ENCODE measurements around the gene RTP3. TPM values are rescaled to one million over a fixed set of nuclear protein-coding genes. Genes with fewer than 3 reads are reported as not detected.

The RTP3 gene
- total RNA-seq, 1 donor from 2014 or later = not detected

DNA sequence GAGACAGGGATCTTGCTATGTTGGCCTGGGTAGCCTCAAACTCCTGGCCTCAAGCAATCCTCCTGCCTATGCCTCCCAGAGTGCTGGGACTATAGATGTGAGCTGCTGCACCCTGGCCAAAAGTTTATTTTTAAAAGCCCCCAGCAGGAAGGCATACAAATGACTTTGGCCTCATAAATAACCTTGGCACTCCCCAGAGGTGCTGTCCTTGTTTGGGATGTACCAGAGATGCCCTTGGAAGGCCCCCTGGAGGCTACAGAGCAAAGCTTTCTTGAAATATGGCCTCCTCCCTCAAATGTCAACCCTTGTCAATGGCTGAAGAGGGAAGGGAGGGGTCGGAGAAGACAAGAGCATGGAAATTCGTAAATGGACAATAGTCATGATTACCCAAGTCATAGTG is 14.0 kb upstream of the RTP3 start:
- DNase-seq (ENCODE audit: extremely low spot score, unreplicated experiment) = no peak
- TF ChIP-seq, protein P1, sequence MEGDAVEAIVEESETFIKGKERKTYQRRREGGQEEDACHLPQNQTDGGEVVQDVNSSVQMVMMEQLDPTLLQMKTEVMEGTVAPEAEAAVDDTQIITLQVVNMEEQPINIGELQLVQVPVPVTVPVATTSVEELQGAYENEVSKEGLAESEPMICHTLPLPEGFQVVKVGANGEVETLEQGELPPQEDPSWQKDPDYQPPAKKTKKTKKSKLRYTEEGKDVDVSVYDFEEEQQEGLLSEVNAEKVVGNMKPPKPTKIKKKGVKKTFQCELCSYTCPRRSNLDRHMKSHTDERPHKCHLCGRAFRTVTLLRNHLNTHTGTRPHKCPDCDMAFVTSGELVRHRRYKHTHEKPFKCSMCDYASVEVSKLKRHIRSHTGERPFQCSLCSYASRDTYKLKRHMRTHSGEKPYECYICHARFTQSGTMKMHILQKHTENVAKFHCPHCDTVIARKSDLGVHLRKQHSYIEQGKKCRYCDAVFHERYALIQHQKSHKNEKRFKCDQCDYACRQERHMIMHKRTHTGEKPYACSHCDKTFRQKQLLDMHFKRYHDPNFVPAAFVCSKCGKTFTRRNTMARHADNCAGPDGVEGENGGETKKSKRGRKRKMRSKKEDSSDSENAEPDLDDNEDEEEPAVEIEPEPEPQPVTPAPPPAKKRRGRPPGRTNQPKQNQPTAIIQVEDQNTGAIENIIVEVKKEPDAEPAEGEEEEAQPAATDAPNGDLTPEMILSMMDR (conservative IDR thresholded peaks at IDR 0.05) = no peak
- H3K9me3 Mint-ChIP-seq = no peaks in the 10 kb centered on the region
- H3K36me3 Mint-ChIP-seq = no peaks in the 10 kb centered on the region
- H3K27me3 Mint-ChIP-seq = peaks cover 18% of the 10 kb centered on the region
- H3K27ac Mint-ChIP-seq = no peak overlapping the region
- peaks cover 5% of the 10 kb centered on the region for H3K4me1 Mint-ChIP-seq (ENCODE audit: unreplicated experiment)
- no peak overlapping the region for H3K4me3 Mint-ChIP-seq

DNA sequence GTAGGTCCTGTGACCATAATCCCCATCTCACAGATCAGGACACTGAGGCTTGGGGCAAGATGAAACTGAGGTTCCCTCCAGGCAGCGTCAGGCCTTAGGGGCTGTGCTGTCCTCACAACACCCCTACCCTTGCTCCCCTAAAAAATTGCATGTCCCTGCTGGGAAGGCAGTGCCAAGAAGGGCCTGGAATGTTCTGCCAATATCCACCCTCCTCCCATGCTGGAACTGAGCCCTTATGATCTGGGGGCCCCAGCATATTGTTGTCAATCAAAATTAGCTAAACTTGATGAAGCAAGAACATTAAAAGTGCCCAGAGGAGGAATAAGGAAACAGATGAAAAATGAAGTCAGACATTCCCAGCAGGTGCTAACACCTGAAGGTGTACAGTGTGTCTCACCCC is 13.4 kb upstream of the RTP3 start:
- Mint-ChIP-seq H3K4me3 (no peak overlapping the region), H3K27me3 (peaks cover 13% of the 10 kb centered on the region), H3K4me1 (ENCODE audit: unreplicated experiment) (peaks cover 5% of the 10 kb centered on the region), H3K9me3 (no peaks in the 10 kb centered on the region), H3K27ac (no peak overlapping the region), H3K36me3 (no peaks in the 10 kb centered on the region)
- TF ChIP-seq, protein P1 (conservative IDR thresholded peaks at IDR 0.05) = no peak
- no peak for DNase-seq (ENCODE audit: extremely low spot score, unreplicated experiment)

DNA sequence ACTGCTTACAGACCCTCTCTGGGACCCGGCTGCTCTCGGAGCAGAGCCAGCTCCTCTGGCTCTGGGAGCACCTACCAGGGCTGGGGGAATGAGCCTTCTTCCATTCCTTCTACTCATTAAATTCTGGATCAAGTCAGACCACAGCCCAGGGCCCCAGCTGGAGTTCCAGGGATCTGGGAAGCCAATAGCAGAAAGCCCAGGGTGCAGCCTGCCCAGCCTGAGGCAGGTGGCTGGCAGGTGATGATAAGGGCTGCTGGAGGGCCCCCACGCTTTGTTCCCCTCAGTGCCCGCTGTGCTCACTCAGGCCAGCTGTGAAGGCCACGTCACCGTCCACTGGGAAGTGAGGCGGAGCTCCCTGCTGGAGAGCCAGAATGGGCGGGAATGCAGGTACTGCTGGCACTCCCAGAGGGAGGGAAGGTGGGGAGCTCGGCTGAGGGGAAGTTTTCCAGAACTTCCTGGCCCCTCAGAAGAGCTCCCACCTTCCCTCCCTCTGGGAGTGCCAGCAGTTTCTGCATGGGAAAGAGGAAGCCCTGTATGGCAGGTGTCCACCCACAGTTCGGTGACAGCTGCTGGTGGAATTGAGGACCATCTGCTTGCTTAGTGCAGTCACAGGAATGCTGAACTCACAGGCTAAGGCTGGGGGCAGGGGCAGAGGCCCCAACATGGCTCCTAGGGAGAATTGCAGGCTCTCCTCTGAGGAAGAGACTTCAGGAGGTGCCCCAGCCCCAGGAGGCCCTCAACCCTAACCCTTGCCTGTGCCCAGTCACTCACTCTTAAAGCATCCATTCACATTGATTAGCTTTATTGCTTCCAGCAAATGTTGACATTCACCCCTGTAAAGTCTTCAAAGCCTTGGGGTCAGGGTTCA is 12.6 kb upstream of the RTP3 start:
- H3K4me1 Mint-ChIP-seq (ENCODE audit: unreplicated experiment) = peaks cover 5% of the 10 kb centered on the region
- H3K4me3 Mint-ChIP-seq = no peak overlapping the region
- no peaks in the 10 kb centered on the region for H3K36me3 Mint-ChIP-seq
- DNase-seq (ENCODE audit: extremely low spot score, unreplicated experiment) = no peak
- no peaks in the 10 kb centered on the region for H3K9me3 Mint-ChIP-seq
- TF ChIP-seq, protein P1 (conservative IDR thresholded peaks at IDR 0.05) = no peak
- no peak overlapping the region for H3K27ac Mint-ChIP-seq
- peaks cover 10% of the 10 kb centered on the region for H3K27me3 Mint-ChIP-seq

DNA sequence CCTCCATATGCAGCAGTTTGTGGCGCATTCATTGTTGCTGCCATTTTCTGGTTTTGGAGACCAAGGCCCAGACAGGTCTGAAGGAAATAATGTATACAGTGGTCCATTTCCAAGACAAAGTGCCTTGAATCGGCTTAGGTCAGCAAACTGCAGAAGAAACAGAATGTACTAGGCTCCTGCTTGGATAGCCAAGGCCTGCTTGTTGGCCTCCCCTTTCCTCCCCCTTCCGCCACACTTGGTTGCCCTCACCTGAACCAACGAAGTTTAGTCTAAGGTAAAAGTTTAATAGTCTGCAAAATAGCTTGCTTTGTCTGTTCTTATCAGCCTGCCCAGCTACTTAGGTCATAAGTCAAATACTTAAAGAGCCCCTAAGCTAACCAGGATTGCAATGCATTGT is 12.0 kb upstream of the RTP3 start:
- Mint-ChIP-seq H3K36me3 (no peaks in the 10 kb centered on the region), H3K4me3 (no peak overlapping the region), H3K27me3 (peaks cover 10% of the 10 kb centered on the region), H3K27ac (no peak overlapping the region), H3K4me1 (ENCODE audit: unreplicated experiment) (peaks cover 5% of the 10 kb centered on the region), H3K9me3 (no peaks in the 10 kb centered on the region)
- TF ChIP-seq, protein P1 (conservative IDR thresholded peaks at IDR 0.05) = no peak
- DNase-seq (ENCODE audit: extremely low spot score, unreplicated experiment) = no peak

DNA sequence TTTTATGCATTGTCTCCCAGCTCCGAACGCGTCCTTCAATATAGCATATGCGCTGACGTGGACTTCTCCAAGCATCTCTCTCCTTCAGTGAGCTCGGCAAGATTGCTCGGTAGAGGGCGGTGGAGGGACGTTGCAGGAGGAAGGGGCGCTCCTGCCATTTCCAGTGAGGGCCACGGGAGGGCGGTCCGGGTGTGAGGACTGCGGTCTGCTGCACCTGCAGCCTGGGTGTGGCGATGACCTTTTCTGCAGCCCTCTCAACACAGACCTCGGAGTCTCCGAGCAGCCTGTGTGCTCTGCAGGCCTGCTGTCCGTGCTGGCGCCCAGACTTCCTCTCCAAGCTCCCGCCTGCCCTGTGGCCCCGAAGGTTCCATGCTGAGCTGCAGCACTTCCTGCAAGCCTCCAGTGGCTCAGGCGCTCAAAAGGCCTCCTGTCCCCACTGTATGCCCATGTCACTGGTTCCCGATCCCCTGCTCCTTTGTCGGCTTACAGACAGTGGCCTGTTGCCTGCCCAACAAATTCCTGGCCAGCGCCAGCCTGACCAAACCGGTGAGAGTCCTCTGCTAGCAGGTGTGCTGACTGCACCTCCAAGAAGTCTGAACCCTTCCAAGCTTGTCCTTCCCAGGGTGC is 8.9 kb upstream of the RTP3 start:
- H3K4me3 Mint-ChIP-seq = peak overlapping the region; percentile 61
- H3K27me3 Mint-ChIP-seq = peaks cover 10% of the 10 kb centered on the region
- TF ChIP-seq, protein P1 (conservative IDR thresholded peaks at IDR 0.05) = peak; percentile 97
- H3K27ac Mint-ChIP-seq = no peak overlapping the region
- H3K36me3 Mint-ChIP-seq = no peaks in the 10 kb centered on the region
- no peaks in the 10 kb centered on the region for H3K9me3 Mint-ChIP-seq
- H3K4me1 Mint-ChIP-seq (ENCODE audit: unreplicated experiment) = peaks cover 5% of the 10 kb centered on the region
- peak; percentile 92 for DNase-seq (ENCODE audit: extremely low spot score, unreplicated experiment)
